HG03439 (cell line): ENCODE data around the gene KRT86.
"Not testable (repeated sequence)": the region's sequence is repeated elsewhere in the genome, so short reads cannot be mapped to it uniquely, and the experiment has no call there.

Experiments used
- ATAC-seq: cut with Tn5 transposase; IDR thresholded peaks from one replicate; pipeline ENCODE4 v1.9.1; 2021; ENCODE audit warnings: mild to moderate bottlenecking, moderate library complexity; ENCODE audit not compliant: unreplicated experiment

The KRT86 gene

DNA sequence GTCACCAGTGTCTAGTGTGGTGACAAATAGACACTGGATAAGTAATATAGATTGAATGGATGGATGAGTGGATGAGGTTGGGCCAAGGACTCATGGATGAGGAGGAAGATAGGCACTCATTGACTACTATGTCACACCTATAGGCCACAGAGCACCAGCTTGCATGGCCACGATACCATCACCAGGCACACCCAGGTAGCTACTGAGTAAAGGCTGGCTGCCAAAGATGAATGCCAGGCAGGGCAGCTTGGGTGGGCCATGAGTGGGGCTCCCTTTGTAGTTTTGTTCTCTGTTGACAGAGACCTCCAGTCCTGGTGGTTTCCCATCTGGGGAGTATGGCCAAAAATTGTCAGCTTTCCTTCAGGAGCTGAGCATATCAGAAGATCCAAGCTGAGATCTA is 57.9 kb downstream of the KRT86 start:
- no peak for ATAC-seq

DNA sequence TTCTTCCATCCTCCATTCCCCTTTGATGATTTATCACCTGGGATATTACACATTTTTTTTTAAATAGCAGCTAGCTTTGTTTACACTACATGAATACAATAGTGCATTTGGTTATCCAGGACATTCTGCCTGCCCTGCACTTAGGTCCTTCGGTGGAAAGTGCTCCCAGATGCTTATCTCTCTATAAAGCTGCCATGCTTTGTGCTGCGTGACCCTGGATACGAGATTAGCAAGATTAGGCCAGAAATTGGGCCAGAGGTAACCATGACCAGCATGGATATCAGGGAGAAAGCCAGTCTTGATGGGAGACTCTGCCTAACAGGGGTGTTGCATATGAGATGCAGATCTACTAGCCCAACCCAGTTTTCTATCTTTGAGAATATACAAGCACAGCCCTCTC is 58.9 kb downstream of the KRT86 start:
- no peak for ATAC-seq

DNA sequence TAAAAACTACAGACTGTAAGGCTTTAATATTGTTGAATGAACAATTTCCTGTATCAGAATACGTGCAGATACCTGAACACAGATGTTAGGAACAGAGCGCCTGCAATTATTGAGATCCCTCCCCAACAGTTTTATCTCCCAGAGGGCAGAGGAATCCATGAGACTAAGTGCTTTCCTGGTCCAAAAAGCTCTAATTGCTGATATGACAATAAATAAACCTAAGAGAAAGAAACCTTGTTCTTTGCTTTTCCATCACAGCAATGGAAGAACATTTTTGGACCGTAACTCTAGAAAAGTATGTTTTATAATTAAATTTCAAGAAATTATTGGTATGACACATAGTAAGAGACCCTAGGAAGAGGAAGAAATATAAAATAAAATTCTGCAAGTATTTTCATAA is 59.7 kb downstream of the KRT86 start:
- no peak for ATAC-seq

DNA sequence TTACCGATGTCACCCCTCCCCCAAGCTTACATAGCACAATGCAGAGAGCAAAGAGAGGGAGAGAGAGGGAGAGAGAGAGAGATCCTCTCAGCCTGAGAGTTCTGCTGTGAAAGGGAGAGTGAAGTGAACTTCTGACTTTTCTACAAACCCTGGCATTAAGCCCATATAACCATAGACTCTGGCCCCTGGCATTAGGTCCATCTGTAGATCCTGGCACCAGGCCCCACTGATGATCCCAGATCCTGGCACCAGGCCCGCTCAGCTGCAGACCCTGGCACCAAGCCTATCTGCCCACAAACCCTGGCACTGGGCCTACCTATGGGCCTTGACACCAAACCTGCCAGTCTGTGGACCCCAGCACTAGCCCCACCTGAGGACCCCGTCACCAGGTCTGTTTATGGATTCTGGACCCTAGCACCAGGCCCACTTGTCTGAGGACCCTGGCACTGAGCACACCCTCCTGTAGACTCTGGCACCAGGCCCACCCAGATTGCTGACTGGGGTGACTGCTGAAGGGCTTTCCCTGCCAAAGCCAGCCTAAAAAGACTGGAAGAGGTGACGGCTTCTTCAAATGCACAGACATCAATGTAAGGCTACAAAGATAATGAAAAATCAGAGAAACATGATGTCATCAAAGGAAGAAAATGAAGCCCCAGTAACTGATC is 61.3 kb downstream of the KRT86 start:
- ATAC-seq = no peak

DNA sequence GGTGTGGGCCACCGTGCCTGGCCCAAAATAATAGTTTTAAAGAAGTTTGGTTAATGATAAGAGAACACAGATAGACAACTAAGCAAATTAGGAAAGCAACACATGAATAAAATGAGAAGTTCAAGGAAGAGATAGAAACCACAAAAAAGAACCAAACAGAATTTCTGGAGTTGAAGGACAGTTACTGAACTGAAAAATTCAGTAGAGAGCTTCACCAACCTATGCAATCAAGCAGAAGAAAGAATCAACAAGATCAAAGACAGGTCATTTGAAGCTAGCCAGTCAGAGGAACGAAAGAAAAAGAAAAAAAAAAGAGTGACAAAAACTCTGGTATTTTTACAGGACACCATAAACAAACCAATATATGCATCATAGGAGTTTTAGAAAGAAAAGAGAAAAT is 62.2 kb downstream of the KRT86 start:
- no peak for ATAC-seq

DNA sequence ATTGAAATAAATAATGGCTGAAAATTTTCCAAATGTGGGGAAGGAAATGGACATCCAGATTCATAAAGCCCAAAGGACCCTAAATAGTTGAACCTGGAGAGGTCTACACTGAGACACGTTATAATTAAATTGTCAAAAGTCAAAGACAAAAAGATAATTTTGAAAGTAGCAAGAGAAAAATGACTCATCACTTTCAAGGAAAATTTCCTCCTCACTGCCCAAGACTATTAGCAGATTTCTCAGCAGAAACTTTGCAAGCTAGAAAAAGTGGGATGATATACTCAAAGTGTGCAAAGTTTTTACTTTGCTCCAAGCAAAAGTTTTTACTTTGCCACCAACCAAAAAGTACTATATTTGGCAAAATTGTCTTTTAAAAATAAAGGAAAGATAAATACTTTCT is 62.6 kb downstream of the KRT86 start:
- no peak for ATAC-seq

DNA sequence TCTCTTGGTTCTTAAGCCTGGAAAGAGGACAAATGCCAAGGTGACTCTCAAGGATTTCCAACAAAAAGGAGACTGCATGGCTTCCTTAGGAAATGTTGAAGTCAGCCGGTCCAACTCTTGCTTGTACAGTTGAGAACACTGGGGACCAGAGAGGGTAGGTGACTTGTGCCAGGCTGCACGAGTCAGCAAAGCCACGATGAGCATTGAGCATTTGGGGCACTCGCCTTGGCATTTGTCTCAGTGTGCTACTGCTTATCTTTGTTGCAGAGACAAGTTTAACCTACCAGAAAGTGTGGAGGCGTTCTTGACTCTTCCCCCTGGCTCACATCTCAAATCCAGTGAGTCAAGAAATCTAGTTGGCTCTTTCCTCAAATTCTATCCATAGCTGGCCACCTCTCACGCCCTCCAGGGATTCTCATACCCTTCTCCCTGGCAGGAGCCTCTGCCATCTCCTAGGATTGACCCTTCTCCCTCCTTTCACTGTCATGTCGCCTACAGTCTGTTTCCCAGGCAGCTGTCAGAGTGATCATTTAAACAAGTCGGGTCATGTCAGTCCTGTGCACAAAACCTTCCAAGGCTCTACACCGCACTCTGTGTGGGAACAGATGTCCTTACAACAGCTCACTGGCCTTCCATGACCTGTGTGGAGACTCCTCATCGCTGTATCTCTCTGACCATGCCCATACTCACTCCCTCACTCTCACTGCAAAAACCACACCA is 64.0 kb downstream of the KRT86 start:
- ATAC-seq = no peak

DNA sequence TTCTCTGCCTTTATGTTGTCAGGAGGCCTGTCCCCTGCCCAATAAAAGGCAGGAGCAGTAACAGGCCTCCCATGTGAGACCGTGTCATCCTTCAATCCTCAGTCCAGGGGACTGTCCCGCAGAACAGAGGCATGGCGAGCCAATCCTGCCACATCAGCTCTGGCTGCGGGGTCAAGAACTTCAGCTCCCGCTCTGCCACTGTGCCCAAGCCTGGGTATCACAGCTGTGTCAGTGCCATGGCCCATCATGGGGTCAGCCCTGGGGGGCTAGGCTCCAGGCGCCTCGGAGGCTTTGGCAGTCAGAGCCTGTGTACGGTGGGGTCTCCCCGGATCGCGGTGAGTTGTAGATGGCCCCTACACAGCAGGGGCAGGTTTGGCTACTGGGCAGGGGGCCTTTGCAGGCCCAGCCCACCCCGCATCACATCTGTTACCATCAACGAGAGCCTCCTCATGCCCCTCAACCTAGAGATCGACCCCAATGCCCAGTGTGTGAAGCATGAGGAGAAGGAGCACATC is 66.7 kb downstream of the KRT86 start:
- ATAC-seq = no peak

DNA sequence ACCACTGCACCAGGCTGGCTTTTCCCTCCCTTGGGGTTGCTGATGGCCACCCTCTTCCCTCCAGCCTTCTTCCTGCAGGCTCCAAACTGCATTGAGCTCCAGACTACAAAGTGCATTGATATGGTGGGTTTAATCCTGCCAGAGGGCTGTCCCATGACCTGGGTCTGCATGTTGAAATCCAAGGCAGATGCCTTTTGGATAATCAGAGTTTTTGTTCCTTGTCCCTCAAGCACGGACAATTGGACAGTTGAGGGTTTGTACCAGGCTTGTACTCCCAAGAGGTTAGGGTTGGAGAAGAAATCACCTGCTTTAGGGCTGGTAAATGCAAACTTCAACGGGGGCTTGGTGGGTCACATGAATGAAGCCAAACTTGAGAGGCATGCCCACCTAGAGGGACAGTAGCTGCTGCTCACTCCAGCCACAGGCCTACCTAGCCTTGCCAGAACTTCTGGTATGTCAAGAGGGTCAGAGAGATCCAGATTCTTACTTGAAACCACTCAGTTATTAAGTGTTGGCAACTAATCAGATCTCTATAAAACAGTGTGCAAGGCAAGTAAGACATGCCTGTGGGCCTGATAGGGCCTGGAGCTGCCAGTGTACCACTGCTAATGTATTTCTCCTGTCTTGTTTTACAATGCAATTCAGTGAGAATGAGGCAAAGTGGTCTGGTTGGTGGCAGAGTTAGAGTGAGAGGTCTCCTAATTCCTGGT is 68.5 kb downstream of the KRT86 start:
- no peak for ATAC-seq

DNA sequence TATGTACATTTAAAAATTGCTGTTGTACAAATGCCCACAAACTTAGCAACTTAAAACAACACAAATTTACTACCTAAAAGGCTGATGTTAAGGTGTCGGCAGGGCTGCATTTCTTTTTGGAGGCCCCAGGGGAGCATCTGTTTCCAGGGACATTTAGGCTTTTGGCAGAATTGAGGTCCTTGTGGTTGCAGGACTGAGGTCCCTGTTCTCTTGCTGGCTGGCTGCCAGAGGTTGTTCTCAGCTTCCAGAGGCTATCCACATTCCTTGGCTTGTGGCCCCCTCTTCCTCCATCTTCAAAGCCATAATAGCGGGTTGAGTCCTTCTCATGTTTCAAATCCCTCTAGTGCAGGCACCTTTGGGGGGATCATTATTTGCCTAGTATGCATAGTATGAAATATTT is 69.1 kb downstream of the KRT86 start:
- ATAC-seq = no peak

DNA sequence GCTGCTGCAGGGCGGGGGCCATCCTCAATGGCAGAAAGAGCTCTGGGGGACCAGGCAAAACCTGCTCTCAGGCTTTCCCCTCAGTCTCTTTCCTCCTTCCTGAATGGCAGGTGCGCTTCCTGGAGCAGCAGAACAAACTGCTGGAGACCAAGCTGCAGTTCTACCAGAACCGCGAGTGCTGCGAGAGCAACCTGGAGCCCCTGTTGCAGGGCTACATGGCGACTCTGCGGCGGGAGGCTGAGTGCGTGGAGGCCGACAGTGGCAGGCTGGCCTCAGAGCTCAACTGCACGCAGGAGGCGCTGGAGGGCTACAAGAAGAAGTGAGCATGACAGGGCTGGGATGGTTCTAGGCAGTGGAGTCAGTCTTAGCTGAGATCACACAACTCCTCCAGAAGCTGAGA is 69.7 kb downstream of the KRT86 start:
- ATAC-seq = no peak

DNA sequence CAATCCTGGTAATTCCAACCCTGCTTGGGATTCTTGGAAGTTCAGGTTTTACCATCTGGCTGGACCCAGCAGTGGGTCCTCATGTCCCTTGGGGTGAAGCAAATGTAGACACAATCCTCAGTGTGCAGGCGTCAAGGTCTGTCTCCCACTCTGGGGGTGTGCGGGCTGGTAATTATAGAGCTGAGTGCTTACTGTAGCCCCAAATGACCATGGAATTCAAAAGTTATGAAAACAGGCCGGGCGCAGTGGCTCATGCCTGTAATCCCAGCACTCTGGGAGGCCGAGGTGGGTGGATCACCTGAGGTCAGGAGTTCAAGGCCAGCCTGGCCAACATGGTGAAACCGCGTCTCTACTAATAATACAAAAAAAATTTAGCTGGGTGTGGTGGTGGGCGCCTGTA is 70.6 kb downstream of the KRT86 start:
- not testable (repeated sequence) for ATAC-seq

DNA sequence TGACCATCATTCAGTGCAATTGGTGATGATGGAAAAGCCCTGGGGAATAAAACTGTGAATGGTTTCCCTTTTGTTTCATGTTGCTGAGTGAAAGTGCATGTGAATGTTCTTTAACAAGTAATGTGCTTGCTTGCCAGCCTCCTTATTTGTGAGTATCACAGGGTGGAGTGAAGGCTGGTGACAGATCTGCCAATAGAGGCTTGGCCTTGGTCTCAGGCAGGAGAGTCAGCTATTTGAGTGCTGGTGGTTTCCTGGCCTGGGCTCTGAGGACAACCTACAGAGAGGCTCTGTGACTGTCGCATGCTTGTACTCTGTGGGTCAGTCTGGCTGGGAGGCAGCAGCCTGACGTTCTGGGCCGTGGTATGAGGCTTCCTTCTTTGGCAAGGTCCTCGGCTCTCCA is 72.1 kb downstream of the KRT86 start:
- no peak for ATAC-seq

DNA sequence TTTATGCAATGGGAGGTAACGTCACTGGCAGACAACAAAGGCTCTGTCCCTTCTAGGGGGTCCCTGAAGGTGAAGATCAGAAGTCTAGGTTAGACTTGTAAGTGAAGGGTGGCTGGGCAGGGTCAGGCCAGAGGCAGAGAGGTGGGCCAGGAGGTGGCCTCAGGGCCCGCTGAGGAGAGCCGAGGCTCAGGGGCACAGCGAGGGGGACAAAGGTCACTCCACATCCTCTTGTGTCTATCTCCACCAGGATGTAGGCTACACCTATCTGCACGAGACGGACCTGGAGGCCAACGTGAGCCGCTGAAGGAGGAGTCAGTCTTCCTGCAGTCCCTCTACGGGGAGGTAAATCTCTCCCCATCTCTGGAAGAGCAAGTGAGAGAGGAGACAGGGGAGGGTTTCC is 72.6 kb downstream of the KRT86 start:
- ATAC-seq = no peak

DNA sequence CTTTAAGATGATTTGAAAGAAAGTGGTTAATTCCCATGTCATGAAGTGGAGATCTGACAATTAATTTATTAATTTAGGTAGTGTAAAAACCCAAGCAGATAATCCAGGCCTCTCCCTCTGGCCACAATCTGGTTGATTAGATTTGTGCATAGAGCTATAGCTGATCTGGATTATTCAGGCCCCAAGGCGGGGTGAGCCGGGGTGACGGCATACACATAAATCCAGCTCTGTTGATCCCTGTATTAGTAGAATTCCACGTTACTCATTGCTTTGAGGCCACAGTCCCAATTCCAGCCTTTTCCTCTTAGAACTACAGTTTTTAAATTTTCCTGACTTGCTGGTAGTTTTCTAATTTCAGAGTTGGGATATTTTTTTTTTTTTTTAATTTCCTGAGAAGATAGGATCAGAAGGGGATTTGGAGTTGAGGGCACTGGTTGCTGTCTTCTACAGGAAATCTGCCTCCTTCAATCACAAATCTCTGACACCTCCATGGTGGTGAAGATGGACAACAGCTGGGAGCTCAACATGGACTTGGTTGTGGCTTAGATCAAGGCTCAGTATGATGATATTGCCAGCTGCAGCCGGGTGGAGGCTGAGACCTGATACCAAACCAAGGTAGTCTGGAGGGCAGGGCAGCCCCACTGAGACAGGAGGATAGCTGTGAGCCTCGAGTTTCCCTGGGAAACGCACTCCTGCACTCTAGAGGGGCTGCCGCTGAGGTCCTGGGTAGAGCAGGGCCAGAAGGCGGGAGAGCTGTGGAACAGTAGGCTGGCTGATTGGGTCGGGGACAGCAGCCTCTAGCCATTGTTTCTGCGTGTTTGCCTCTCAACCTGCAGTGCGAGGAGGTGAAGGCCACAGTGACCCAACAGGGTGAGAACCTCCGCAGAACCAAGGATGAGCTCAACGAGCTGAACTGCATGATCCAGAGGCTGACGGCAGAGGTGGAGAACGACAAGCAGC is 73.4 kb downstream of the KRT86 start:
- ATAC-seq = no peak

DNA sequence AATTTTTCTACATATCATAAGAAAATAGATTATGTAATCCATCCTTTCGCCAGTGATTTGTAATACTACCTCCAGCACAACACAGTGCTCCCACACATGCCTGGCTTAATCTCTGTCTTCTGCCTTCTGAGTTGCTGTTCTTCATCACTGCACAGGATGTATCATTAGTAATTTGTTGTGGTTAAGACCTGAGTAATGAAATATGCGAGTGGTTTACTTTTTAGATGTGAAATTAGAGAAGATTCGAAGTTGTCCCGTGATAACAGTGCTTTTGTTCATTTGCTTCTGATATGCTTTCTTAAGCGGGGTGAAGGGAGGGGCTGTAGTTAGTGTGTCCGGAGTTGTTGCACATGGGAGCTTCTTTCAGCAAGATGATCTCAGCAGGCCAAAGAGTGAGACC is 74.8 kb downstream of the KRT86 start:
- ATAC-seq = no peak

DNA sequence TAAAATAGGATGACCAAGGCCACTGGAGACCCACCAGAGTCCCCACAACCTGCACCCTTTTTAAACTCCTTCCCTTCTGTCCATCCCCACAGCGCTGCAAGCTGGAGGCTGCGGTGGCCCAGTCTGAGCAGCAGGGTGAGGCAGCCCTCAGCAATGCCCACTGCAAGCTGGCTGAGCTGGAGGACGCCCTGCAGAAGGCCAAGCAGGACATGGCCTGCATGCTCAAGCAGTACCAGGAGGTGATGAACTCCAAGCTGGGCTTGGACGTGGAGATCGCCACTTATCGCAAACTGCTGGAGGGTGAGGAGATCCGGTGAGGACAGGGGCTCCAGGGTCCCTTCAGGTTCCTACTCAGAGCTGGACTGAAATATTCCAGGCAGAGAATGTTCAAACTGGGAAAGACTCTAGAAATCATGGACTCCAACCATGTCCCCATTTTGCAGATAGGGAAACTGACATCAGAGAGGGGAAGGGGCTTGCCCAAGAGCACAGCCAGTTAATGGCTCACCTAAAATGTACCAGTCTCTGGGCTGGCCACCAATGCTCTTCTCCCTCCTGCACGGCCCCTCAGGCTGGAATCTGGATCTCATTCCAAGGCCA is 75.7 kb downstream of the KRT86 start:
- ATAC-seq = no peak

DNA sequence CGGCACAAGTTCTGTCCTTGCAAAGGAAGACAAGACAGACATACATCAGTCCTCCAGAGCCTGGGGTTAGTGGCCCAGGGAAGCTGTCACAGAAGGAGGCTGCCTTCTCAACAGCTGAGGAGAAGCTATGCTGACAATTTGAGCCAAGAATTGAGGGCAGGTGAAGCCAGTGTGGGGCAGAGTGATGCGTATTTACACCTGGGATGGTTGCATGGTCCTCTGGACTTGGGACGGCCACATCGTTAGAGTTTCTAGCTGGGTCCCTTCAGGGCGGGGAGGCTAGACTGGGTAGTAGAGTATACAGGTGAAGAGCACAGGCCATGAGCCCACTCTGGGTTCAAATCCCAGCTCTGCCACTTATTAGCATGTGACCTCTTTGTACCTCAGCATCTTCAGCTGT is 76.3 kb downstream of the KRT86 start:
- no peak for ATAC-seq

DNA sequence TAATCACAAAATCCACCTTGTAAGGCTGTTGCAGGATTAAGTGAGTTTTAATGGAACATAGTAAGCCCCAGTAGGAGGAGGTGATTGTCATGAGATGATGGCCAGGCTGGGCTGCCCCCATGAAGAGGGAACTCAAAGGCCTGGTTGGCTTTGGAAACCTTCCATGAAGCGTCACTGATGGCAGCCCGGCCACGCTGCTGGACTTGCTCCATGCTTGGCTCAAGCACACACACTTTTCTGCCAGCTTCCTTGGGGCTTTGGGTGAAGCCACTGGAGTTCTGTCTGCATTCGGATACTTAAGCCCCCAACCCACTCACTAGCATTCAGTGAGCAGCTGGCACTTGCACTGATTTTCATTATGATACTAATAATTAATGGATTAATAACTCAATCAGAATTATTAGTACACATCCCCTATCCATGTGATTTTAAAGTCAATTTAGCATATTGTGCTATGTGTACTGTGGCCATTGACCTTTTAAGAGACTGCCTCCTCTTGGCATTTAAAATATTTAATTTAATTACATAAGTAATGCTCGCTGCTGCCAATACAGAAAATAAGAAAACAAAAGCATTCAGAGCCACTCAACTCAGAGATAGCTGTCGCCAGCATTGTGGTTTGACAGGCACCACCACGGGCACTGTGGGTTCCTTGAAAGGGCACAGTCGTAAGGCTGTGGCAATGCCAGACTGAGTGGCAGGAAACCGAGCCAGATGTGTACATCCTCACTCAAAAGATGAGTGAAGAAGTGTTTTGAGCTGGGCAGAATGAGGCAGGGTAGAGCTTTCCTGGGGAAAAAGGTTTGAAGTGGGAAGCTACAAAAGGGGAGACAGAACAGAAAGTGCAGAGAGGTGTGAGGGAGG is 77.0 kb downstream of the KRT86 start:
- ATAC-seq = no peak

DNA sequence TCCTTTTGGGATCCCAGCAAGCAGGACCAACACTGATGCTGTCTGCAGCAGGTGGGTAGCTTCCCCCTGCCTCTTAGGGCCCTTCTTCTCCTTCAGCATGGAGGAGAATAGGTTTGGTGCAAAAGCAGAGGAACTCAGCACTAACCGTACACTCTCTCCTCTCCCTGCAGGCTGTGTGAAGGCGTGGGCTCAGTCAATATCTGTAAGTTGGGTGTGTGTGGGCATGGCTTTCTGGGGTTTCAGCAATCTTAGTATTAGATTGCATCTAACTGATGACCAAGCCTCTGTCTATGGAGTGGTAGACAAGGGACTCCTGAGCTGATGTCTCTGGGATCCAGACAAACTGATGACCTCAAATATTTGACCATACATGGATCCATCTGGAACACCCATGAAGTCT is 78.5 kb downstream of the KRT86 start:
- no peak for ATAC-seq
